ENCODE data around the gene SDK1.

SDK1 gene

GRCh38 chr7:4268040-4268965 is 967.3 kb downstream of the SDK1 start:
- TF ChIP-seq CTCF (IDR thresholded peaks at IDR 0.05; ENCODE audit: low read depth, low read length) = no peak
- DNase-seq (ENCODE audit: extremely low read depth, low read depth) = no peak

- no peak for TF ChIP-seq CTCF (IDR thresholded peaks at IDR 0.05; ENCODE audit: low read depth, low read length)
Measured at GRCh38 chr7:4269086-4269485, 968.0 kb downstream of the SDK1 start.

GRCh38 chr7:4269746-4270145 is 968.7 kb downstream of the SDK1 start:
- no peak for TF ChIP-seq CTCF (IDR thresholded peaks at IDR 0.05; ENCODE audit: low read depth, low read length)
- DNase-seq (ENCODE audit: extremely low read depth, low read depth) = no peak

More at GRCh38 chr7:4269086-4269485, 968.0 kb downstream of the SDK1 start:
- DNase-seq (ENCODE audit: extremely low read depth, low read depth) = no peak

DNA sequence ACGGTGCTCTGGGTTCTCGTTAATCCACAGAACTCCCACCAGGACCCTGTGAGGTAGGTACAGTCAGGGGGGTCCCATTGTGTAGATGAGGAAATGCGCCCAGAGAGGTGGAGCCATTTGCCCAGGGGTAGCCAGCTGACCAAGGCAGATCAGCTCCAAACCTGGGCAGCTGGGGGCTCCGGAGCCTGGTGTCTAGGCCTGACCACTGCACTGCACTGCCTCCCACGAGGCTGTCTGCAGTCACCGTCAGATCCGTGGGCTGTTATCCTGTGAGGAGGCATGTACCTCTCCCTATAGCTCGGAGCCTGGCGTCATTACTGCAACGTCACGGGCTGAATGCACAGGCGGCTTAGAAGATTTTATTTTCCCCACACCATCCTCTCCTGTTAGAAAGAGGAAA is 969.2 kb downstream of the SDK1 start:
- no peak for TF ChIP-seq CTCF (IDR thresholded peaks at IDR 0.05; ENCODE audit: low read depth, low read length)
- DNase-seq (ENCODE audit: extremely low read depth, low read depth) = no peak

GRCh38 chr7:4270941-4271715 is 970.1 kb downstream of the SDK1 start:
- TF ChIP-seq CTCF (IDR thresholded peaks at IDR 0.05; ENCODE audit: low read depth, low read length) = no peak
- no peak for DNase-seq (ENCODE audit: extremely low read depth, low read depth)

- TF ChIP-seq CTCF (IDR thresholded peaks at IDR 0.05; ENCODE audit: low read depth, low read length) = no peak
Measured at GRCh38 chr7:4271716-4272015, 970.6 kb downstream of the SDK1 start.

GRCh38 chr7:4272141-4272540 is 971.1 kb downstream of the SDK1 start:
- DNase-seq (ENCODE audit: extremely low read depth, low read depth) = no peak
- TF ChIP-seq CTCF (IDR thresholded peaks at IDR 0.05; ENCODE audit: low read depth, low read length) = no peak

More at GRCh38 chr7:4271716-4272015, 970.6 kb downstream of the SDK1 start:
- DNase-seq (ENCODE audit: extremely low read depth, low read depth) = no peak
